DND-41 (cell line): ENCODE results near the gene SARM1.

ENCODE experiments used
- EZH2 ChIP-seq: IDR thresholded peaks from 3 replicates; pipeline ENCODE4 v1.6.1; 2012; ENCODE audit warnings: borderline replicate concordance, low read depth, mild to moderate bottlenecking, moderate library complexity, low read length, inconsistent platforms; ENCODE audit not compliant: severe bottlenecking
- TF ChIP-seq, protein P1 (sequence below): IDR thresholded peaks from 2 replicates; pipeline ENCODE4 v1.5.1; 2012; ENCODE audit warnings: borderline replicate concordance, low read length, moderate library complexity, mild to moderate bottlenecking; ENCODE audit not compliant: poor library complexity, severe bottlenecking; ENCODE audit errors: extremely low read depth

DNA sequence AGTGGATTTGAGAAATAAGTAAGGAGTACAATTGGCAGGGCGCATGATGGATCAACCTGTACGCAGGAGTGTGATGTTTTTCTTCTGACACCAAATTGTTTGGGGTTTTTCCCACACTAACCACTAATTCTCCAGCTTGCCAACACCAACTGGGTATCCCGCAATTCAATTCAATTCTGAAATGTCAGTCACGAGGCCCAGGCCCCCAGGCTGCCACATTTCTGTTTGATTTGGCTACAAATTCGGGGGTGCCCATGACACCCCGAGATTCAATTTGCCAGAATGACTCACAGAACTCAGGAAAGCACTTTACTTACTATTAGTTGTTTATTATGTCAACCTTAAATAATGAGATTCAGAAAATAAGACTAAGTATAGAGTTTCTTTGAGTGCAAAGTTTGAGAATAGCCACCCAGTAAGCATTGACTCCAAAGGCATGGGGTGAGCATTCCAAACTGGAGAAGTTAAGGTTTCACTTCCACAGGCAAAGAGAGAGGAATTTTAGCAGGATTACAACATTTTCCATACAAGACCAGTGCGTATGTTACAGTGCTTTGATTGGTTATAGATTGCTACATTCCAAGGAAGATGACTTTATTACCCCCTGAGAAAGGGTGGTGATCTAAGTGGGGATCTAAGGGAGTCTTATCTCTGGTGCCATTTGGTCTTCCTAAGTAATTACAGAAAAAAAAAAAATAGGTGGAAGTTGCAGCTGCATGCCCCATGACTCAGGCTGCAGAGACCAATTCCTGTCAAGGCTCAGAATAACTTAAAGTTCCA lies 23.0 kb downstream of the SARM1 start:
- TF ChIP-seq, protein P1, sequence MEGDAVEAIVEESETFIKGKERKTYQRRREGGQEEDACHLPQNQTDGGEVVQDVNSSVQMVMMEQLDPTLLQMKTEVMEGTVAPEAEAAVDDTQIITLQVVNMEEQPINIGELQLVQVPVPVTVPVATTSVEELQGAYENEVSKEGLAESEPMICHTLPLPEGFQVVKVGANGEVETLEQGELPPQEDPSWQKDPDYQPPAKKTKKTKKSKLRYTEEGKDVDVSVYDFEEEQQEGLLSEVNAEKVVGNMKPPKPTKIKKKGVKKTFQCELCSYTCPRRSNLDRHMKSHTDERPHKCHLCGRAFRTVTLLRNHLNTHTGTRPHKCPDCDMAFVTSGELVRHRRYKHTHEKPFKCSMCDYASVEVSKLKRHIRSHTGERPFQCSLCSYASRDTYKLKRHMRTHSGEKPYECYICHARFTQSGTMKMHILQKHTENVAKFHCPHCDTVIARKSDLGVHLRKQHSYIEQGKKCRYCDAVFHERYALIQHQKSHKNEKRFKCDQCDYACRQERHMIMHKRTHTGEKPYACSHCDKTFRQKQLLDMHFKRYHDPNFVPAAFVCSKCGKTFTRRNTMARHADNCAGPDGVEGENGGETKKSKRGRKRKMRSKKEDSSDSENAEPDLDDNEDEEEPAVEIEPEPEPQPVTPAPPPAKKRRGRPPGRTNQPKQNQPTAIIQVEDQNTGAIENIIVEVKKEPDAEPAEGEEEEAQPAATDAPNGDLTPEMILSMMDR, result no peak
- no peak for TF ChIP-seq EZH2
